Activated CD4-positive, alpha-beta T cell treated with anti-CD3 and anti-CD28 coated beads for 36 hours (primary cell): ENCODE measurements around the gene NUFIP1. TPM values are rescaled to one million over a fixed set of nuclear protein-coding genes. Genes with fewer than 3 reads are reported as not detected.
"Not testable (repeated sequence)": the region's sequence is repeated elsewhere in the genome, so short reads cannot be mapped to it uniquely, and the experiment has no call there.

ENCODE experiments used
- ATAC-seq: fragments of 200-7000 bp; cut with Tn5 transposase; one replicate; pipeline ENCODE4 v1.10.0; 2021; ENCODE audit warnings: mild to moderate bottlenecking, moderate library complexity
- CTCF ChIA-PET: fragments of 350-600 bp; sonication (Branson Sonifier 250); formaldehyde crosslinking; loops from one replicate; lab custom pipeline; 2021; ENCODE audit warnings: antibody characterized with exemption; lab: Charles Lee
- POLR2A ChIA-PET: fragments of 350-600 bp; sonication (Branson Sonifier 250); formaldehyde crosslinking; loops from one replicate; lab custom pipeline; 2021; ENCODE audit warnings: antibody characterized with exemption, inconsistent platforms; lab: Charles Lee
- DNase-seq: peaks from one replicate; pipeline ENCODE4 v3.0.0-alpha.2; 2020
- H3K27ac Mint-ChIP-seq: one replicate; pipeline ENCODE4 v1.8.0; 2021; ENCODE audit warnings: mixed read lengths
- H3K27me3 Mint-ChIP-seq: one replicate; pipeline ENCODE4 v1.8.0; 2021; ENCODE audit warnings: mixed read lengths
- H3K36me3 Mint-ChIP-seq: one replicate; pipeline ENCODE4 v1.8.0; 2021; ENCODE audit warnings: low read depth, mixed read lengths
- H3K4me1 Mint-ChIP-seq: one replicate; pipeline ENCODE4 v1.8.0; 2021; ENCODE audit warnings: mixed read lengths
- H3K4me3 Mint-ChIP-seq: one replicate; pipeline ENCODE4 v1.8.0; 2021; ENCODE audit warnings: mild to moderate bottlenecking, moderate library complexity, mixed read lengths
- H3K9me3 Mint-ChIP-seq: one replicate; pipeline ENCODE4 v1.8.0; 2021; ENCODE audit warnings: low read depth, mixed read lengths
- intact Hi-C, 2 experiments: fragments of 100-400 bp; cut with DNase I in 1 of 2; cut with micrococcal nuclease in 1 of 2; formaldehyde crosslinking; loops; one replicate each; pipeline versions ENCODE4 v1.14.2 to v1.15.1; 2022 to 2024; cut with DNase I, micrococcal nuclease
- total RNA-seq, 2 experiments: library from RNA; stranded (reverse); gene quantifications; one replicate each; pipeline ENCODE4 v1.2.3, GENCODE V29; 2021

The NUFIP1 gene
- 10 to 100 TPM; 10.1 to 13.6 TPM for total RNA-seq

DNA sequence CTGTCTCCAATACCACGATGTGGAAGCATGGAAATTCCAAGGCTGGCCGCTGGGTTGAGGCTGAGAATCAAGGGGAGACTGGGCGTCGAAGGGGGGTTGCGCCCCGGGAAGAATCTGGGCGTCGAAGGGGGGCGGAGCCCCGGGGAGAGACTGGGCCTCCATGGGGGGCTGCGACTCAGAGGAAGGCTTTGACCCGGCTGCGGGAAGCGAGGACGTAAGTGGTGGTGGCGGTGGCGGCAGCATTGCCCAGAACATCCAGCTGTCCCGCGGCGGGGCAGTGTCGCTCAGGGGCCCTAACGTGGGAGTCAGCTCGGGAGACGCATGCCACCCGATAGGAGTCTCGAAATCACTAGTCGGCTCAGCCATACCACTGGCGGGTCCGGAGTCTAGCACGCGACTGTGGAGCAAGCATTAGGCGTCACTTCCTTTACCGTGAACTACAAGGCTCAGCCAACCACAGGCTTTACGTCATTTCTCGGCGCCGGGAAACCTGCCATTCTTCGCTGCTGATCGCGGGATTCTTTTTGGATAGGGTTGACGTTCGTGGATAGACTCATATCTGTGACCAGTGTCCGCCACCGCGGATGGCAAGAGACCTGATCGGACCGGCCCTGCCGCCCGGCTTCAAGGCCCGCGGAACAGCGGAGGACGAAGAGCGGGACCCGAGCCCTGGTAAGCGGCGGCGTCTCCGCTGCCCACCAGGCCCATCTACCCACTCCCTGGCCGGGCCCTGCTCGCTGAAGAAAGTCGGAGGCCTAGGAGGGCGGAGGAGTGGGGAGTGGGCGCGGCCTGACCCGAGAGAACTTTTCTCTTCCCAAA lies at the start of gene NUFIP1, which contains the start of gene GPALPP1:
TSS of gene NUFIP1 (minus strand) at position 401 of the 819 bp plus-strand sequence. CDS start at position 366, 35 bp downstream.
TSS of gene GPALPP1 (plus strand) at position 468 of the 819 bp plus-strand sequence. CDS start at position 585, 117 bp downstream.
- ChIA-PET POLR2A (interaction anchor here (0.8 kb wide), 1 partner anchor 104 kb away, joined by 3 read pairs; no protein-coding TSS in a partner anchor), CTCF (interaction anchor here (0.8 kb wide), 1 partner anchor 423 kb away, joined by 3 read pairs; no protein-coding TSS in a partner anchor)
- H3K9me3 Mint-ChIP-seq = no peaks in the 10 kb centered on the region
- ATAC-seq = peak; percentile 99
- H3K4me3 Mint-ChIP-seq = peak within 1 kb of the TSS; percentile 98
- H3K27ac Mint-ChIP-seq = peak within 1 kb of the TSS; percentile 96
- peaks cover 12% of the 10 kb centered on the region for H3K36me3 Mint-ChIP-seq
- intact Hi-C loops = loop anchor here (1.0 to 5.0 kb wide), 9 partner anchors 71 to 1063 kb away; partner anchors contain the start of genes COG3 (in 1 of the 2), GTF2F2 (in 1 of the 2), SLC25A30 (in 1 of the 2) and TPT1 (in 1 of the 2)
- peak; percentile 97 for DNase-seq
- H3K27me3 Mint-ChIP-seq = no peaks in the 10 kb centered on the region
- H3K4me1 Mint-ChIP-seq = peaks cover 57% of the 10 kb centered on the region

DNA sequence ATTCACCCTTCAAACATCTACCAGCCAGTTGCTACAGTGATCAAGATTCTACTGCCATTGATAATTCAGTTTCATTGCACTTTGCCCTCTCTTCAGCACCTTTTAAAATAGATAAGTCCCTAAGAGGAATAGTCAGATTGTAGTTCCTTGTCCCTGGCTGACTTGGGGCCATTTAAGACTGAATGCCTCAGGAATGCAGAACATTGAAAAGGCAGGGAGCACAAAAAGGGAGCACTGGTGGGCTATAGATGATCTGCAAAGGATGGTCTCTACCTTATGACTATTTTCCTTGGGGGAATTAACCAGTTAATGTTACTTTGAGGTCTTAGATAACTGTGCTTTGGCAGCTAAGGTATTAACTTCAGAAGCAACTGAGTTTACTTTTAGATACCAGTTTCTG lies 46.9 kb upstream of the NUFIP1 start:
- Mint-ChIP-seq H3K9me3 (no peaks in the 10 kb centered on the region), H3K27ac (no peak overlapping the region), H3K27me3 (no peaks in the 10 kb centered on the region), H3K4me3 (no peak overlapping the region), H3K4me1 (peaks cover 3% of the 10 kb centered on the region), H3K36me3 (peaks cover 7% of the 10 kb centered on the region)
- ATAC-seq (no peak), DNase-seq (no peak)
- ChIA-PET CTCF (interaction anchor here (1.8 kb wide), 1 partner anchor 287 kb away, joined by 5 read pairs; no protein-coding TSS in a partner anchor), POLR2A (no interaction called here)
- intact Hi-C loops = no loop called here

- no peak for DNase-seq
- Mint-ChIP-seq H3K27ac (no peak overlapping the region), H3K4me1 (no peaks in the 10 kb centered on the region), H3K9me3 (no peaks in the 10 kb centered on the region), H3K4me3 (no peak overlapping the region), H3K36me3 (peaks cover 7% of the 10 kb centered on the region), H3K27me3 (no peaks in the 10 kb centered on the region)
- ChIA-PET POLR2A (interaction anchor here (0.7 kb wide), 1 partner anchor 238 kb away, joined by 7 read pairs; no protein-coding TSS in a partner anchor), CTCF (interaction anchor here (0.6 to 1.4 kb wide), 3 partner anchors 12 to 66 kb away, joined by 3 to 4 read pairs (median 3); no protein-coding TSS in a partner anchor)
- ATAC-seq = no peak
- intact Hi-C loops = no loop called here
Measured at GRCh38 chr13:45034342-45034741, 45.1 kb upstream of the NUFIP1 start.

DNA sequence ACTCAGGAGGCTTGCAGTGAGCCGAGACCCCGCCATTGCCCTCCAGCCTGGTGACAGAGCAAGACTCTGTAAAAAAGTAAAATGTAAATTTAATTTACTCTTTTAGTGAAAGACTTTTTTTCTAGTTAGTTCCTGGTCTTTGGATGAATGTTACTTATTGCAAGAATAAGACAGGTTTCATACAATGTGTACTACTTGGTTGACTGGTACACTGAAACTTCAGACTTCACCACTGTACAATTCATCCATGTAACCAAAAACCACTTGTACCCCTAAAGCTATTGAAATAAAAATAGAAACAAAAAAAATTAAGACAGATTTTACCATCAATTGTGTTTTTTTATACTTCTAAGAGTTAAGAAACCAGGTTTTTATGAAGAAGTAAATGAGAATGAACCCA lies 35.6 kb upstream of the NUFIP1 start:
- Mint-ChIP-seq H3K4me3 (no peak overlapping the region), H3K4me1 (no peaks in the 10 kb centered on the region), H3K27me3 (no peaks in the 10 kb centered on the region), H3K9me3 (no peaks in the 10 kb centered on the region), H3K36me3 (peaks cover 23% of the 10 kb centered on the region), H3K27ac (no peak overlapping the region)
- intact Hi-C loops = no loop called here
- ChIA-PET CTCF (no interaction called here), POLR2A (no interaction called here)
- ATAC-seq (no peak), DNase-seq (no peak)

GRCh38 chr13:45021250-45021649 lies 32.0 kb upstream of the NUFIP1 start:
- no peaks in the 10 kb centered on the region for H3K27me3 Mint-ChIP-seq
- intact Hi-C loops = no loop called here
- POLR2A ChIA-PET = interaction anchor here (0.7 kb wide), 1 partner anchor 95 kb away, joined by 4 read pairs; no protein-coding TSS in a partner anchor
- H3K4me1 Mint-ChIP-seq = peaks cover 7% of the 10 kb centered on the region
- H3K4me3 Mint-ChIP-seq = no peak overlapping the region
- H3K9me3 Mint-ChIP-seq = no peaks in the 10 kb centered on the region
- no peak for ATAC-seq
- DNase-seq = no peak
- CTCF ChIA-PET = interaction anchor here (0.9 kb wide), 1 partner anchor 25 kb away, joined by 3 read pairs; no protein-coding TSS in a partner anchor
- H3K36me3 Mint-ChIP-seq = peaks cover 23% of the 10 kb centered on the region
- no peak overlapping the region for H3K27ac Mint-ChIP-seq

GRCh38 chr13:45019981-45020380 lies 30.7 kb upstream of the NUFIP1 start:
- POLR2A ChIA-PET = not testable (repeated sequence)

GRCh38 chr13:45016792-45017425 lies 27.6 kb upstream of the NUFIP1 start:
- Mint-ChIP-seq H3K27ac (no peak overlapping the region), H3K36me3 (peaks cover 32% of the 10 kb centered on the region), H3K4me1 (peaks cover 7% of the 10 kb centered on the region), H3K9me3 (no peaks in the 10 kb centered on the region), H3K27me3 (no peaks in the 10 kb centered on the region), H3K4me3 (no peak overlapping the region)
- ATAC-seq = peak; percentile 74
- ChIA-PET CTCF (interaction anchor here (0.6 to 1.6 kb wide), 3 partner anchors 10 to 354 kb away, joined by 3 to 5 read pairs (median 3); no protein-coding TSS in a partner anchor), POLR2A (no interaction called here)
- peak; percentile 20 for DNase-seq
- intact Hi-C loops = no loop called here

More at GRCh38 chr13:45019981-45020380, 30.7 kb upstream of the NUFIP1 start:
- CTCF ChIA-PET, H3K27me3 Mint-ChIP-seq, H3K9me3 Mint-ChIP-seq, intact Hi-C loops, H3K4me1 Mint-ChIP-seq, H3K4me3 Mint-ChIP-seq, DNase-seq, ATAC-seq, H3K27ac Mint-ChIP-seq: not testable (repeated sequence)
- H3K36me3 Mint-ChIP-seq = peaks cover 29% of the 10 kb centered on the region

DNA sequence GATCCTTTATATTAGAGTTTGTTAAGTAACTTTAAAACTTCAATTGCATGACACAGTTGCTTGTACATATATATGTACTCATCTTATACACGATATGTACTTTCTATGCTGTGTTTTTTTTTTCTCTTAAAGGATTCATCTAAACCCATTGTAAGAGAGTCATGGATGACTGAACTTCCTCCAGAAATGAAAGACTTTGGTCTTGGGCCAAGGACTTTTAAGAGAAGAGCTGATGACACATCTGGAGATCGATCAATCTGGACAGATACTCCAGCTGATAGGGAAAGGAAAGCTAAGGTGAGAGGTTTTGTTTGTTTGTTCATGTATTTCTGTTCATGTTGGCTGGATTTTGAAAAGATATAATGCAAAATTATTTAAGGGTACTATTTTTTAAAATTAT lies 26.0 kb upstream of the NUFIP1 start:
- H3K27ac Mint-ChIP-seq = peak overlapping the region; percentile 15
- H3K4me1 Mint-ChIP-seq = peaks cover 7% of the 10 kb centered on the region
- no peaks in the 10 kb centered on the region for H3K27me3 Mint-ChIP-seq
- ChIA-PET CTCF (interaction anchor here (1.0 to 1.3 kb wide), 2 partner anchors 16 to 356 kb away, joined by 3 read pairs; no protein-coding TSS in a partner anchor), POLR2A (no interaction called here)
- no peak for DNase-seq
- intact Hi-C loops = no loop called here
- no peaks in the 10 kb centered on the region for H3K9me3 Mint-ChIP-seq
- H3K4me3 Mint-ChIP-seq = no peak overlapping the region
- ATAC-seq = no peak
- H3K36me3 Mint-ChIP-seq = peaks cover 37% of the 10 kb centered on the region

GRCh38 chr13:45011198-45011597 lies 21.9 kb upstream of the NUFIP1 start:
- H3K36me3 Mint-ChIP-seq = peaks cover 42% of the 10 kb centered on the region
- POLR2A ChIA-PET = no interaction called here
- CTCF ChIA-PET = interaction anchor here (0.6 to 0.7 kb wide), 2 partner anchors 287 to 614 kb away, joined by 3 to 5 read pairs; no protein-coding TSS in a partner anchor
- DNase-seq = no peak
- H3K4me1 Mint-ChIP-seq = no peaks in the 10 kb centered on the region
- intact Hi-C loops = no loop called here
- H3K9me3 Mint-ChIP-seq = no peaks in the 10 kb centered on the region
- H3K27ac Mint-ChIP-seq = no peak overlapping the region
- no peak for ATAC-seq
- no peaks in the 10 kb centered on the region for H3K27me3 Mint-ChIP-seq
- no peak overlapping the region for H3K4me3 Mint-ChIP-seq

GRCh38 chr13:45007823-45008222 lies 18.6 kb upstream of the NUFIP1 start:
- Mint-ChIP-seq H3K36me3 (peaks cover 29% of the 10 kb centered on the region), H3K4me1 (no peaks in the 10 kb centered on the region), H3K27me3 (no peaks in the 10 kb centered on the region), H3K4me3 (no peak overlapping the region), H3K9me3 (no peaks in the 10 kb centered on the region), H3K27ac (no peak overlapping the region)
- intact Hi-C loops = no loop called here
- ChIA-PET CTCF (interaction anchor here (0.6 to 1.7 kb wide), 3 partner anchors 9 to 16 kb away, joined by 3 to 5 read pairs (median 4); no protein-coding TSS in a partner anchor), POLR2A (no interaction called here)
- no peak for DNase-seq
- ATAC-seq = no peak

- POLR2A ChIA-PET = no interaction called here
- CTCF ChIA-PET = interaction anchor here (0.5 to 1.7 kb wide), 3 partner anchors 9 to 35 kb away, joined by 3 to 5 read pairs (median 4); no protein-coding TSS in a partner anchor
- intact Hi-C loops = no loop called here
Measured at GRCh38 chr13:45007225-45007624, 18.0 kb upstream of the NUFIP1 start.

More at GRCh38 chr13:45007225-45007624, 18.0 kb upstream of the NUFIP1 start:
- peaks cover 32% of the 10 kb centered on the region for H3K36me3 Mint-ChIP-seq
- no peaks in the 10 kb centered on the region for H3K27me3 Mint-ChIP-seq
- DNase-seq (no peak), ATAC-seq (no peak)
- no peaks in the 10 kb centered on the region for H3K4me1 Mint-ChIP-seq
- no peak overlapping the region for H3K4me3 Mint-ChIP-seq
- H3K27ac Mint-ChIP-seq = no peak overlapping the region
- H3K9me3 Mint-ChIP-seq = no peaks in the 10 kb centered on the region
